ENCODE measurements around the gene SLC12A8.

The SLC12A8 gene

DNA sequence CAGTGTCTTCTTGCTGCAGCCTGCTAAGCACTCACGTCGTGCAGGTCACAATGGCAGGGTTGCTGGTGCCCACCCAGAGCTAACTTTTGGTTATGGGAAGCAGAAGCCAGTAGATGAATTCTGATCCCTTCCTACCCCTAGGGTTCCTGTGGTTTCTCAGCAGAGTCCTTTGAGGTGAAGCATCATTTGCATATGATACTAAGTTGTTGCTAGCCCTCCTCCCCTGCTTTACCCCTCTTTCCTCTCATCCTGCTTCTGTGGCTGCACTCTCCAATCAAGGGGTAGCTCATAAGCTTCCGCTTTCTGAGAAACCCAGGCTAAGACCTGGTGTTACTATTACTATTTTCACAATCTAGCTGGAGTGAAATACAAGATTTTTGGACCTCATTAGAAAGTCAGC, 134.7 kb downstream of the SLC12A8 start:
- DNase-seq (ENCODE audit: low read depth in 3 of 3): no peak

DNA sequence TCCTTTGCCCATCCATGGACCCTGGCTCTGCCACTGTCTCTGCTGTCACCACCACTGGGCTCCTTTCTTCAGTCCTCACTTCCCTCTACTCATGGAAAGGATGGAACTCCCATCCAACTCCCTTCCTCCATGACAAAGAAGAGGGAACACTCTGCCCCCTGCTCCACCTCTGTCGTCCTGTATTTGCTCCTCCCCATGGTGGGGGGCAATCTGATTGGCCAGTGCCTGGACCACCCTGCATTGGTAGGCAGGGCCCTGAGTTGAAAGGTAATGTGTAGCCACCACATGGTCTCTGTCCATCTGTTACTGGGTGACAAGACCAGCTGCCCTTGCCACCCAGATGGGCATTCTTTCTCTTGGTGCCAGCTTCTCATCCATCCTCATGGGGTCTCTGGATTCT, 136.1 kb downstream of the SLC12A8 start:
- no peak for DNase-seq (ENCODE audit: low read depth in 3 of 3)

DNA sequence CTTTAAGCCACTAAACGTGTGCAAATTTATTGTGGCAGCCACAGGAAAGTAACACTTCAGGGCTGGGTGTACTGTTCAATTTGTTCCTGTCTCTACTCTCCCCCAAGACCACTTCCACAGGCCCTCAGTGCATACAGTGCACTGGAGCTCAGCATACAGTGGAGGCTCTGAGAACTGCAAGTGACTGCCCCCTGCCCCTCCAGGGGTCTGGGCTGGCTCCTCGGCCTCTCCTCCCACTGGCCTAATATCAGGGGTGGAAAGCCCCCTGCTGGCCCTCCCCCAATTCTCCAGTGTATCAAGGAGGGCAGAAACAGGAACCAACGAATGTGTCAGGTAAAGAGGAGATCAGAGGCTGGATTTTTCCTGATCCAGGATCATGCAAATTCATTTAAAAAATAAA, 136.8 kb downstream of the SLC12A8 start:
- DNase-seq (ENCODE audit: low read depth in 3 of 3): no peak

DNA sequence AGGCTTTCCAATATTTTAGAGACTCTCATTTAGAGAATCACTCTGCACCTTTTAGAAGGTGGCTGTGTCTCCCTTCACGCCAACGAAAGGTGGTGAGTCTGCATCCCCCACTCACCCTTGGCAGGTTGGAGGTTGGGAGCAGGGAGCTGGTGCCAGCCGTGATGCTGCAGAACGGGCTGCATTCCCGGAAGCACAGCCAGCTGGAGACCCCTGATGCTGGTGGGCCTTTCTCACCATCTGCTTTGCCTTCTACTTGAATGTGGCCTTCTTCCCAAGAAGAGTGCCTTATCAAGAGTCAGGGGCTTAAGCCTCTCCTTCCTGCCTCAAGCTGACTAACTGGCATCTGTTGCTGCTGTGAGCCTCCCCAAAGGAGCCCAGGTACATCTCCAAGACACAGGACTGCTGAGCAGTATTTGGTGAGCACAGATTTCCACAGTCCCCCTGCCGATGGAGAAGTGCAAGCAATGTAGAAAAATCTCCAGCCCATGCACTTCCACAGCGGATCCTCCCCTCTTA, 139.1 kb downstream of the SLC12A8 start:
- no peak for DNase-seq (ENCODE audit: low read depth in 3 of 3)

DNA sequence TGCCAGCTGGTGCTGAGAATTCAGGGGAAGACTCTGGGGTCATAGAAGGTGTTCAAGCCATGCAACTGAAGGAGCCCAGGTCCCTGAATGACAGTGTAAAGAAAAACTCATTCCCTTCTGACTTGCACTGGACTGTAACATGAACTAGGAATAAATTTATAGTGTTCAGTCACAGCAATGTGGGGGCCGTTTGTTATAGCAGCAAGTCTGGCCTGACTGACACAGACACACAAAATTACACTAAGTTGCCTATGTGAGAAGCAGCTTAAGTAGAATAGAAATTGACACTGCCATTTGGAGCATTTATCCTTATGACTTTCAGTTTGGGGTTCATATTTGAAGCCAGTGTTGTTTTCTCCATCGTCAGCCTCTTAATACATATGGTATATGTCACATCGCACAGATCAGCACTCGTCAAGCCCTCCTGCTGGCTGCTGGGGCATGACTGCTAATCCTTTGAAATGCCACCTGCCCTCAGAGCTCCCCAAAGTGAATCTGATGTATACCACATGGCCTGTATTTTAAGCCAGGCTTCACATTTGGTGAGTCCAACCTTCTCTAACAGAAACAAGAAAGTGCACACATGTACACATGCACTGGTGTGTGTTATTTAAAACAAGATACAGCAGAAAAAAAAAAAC, 139.7 kb downstream of the SLC12A8 start:
- no peak for DNase-seq (ENCODE audit: low read depth in 3 of 3)

DNA sequence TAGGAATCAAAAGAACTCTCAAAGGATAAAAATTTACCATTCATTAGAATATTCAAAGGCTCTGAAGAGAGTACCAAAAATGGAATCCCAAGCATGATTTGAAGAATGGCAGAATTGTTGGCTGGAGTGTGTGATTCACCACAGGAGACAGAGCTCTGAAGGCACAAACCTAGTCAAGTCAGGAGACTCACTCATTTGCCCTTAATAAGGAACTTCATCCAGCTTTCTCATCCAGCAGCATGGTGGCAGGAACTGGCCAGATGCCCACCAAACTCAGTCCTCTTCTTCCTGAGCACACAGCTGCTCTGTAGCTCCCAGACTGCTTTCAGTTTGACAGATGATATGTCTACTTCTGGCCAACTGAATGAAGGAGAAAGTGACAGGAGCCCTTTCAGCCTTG, 140.2 kb downstream of the SLC12A8 start:
- DNase-seq (ENCODE audit: low read depth in 3 of 3): no peak

DNA sequence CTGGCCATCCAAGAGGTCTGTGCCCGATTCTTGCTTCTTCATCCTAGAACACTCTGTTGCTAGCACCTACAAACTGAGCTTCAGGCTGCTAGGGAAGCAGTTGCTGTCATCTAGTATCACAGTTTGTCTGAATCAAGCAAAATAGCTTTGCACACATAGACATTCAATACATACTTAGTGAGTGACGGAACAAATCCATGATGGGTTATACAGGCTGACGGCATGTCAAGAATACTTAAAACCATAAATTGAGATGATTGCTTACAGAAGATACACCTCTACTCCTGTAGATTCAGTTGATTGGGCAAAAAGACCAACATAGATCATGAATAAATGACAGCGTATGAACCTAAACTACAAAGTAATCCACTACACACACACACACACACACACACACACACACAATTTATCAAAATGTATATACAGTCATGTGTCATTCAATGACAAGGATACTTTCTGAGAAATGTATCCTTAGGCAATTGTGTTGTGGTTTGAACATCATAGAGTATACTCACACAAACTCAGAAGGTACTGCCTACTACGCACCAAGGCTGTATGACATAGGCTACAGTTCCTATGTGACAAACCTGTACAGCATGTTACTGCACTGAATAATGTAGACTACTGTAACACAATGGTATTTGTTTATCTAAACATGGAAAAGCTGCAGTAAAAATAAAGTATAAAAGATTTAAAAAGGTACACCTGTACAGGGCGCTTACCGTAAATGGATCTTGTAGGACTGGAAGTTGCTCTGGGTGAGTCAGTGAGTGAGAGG, 142.4 kb downstream of the SLC12A8 start:
- DNase-seq (ENCODE audit: low read depth in 3 of 3): no peak

DNA sequence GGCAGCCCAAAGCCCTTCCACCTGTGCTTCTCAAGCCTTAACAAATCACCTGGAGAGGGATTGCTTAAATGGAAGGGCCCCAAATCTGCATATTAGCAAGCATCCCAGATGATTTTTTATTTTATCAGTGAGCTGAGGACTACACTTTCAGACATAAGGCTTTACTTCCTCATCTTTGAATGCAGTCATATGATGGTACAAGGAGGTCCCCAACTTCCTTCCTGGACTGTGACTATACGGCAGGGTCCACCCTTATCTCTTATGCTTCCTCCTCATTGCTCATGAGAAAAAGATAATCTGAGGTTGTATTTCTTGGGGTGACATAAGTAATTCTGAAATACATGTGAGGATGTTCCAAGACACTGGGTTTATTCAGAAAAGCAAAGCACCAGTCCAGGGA, 143.1 kb downstream of the SLC12A8 start:
- no peak for DNase-seq (ENCODE audit: low read depth in 3 of 3)

DNA sequence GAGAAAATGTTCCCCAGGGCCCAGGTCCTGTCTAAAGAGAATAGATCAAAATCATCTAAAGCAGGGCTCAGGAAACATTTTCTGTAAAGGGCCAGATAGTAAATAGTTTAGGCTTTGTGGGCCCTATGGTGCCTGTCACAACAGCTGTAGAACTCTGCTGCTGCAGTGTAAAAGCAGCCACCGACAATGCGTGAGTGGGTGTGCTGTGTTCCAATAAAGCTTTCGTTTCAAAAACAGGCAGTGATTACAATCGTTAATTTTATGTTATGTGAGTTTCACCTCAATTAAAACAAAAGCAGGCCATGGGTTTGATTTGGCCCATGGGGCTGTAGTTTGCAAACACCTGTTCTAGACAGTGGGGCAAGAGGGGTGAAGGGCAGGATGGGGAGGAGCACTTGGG, 144.3 kb downstream of the SLC12A8 start:
- no peak for DNase-seq (ENCODE audit: low read depth in 3 of 3)

DNA sequence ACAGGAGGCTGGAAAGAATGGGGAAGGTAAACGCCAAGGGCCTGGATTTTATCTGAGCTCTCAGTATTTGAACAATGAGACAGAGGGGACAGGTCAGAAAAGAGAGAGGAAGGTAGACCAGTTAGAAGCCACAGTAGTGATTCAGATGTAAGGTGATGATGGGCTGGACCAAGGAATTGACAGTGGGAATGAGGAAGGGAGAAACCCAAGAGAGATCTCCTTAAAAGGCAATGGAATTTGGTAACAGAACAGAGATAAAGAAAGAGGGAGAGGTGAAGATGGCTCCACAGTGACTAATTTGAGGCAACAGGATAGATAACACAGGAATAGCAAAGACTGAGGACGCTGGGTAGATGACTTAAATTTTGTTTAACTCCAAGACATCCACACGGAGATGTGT, 145.3 kb downstream of the SLC12A8 start:
- no peak for DNase-seq (ENCODE audit: low read depth in 3 of 3)

DNA sequence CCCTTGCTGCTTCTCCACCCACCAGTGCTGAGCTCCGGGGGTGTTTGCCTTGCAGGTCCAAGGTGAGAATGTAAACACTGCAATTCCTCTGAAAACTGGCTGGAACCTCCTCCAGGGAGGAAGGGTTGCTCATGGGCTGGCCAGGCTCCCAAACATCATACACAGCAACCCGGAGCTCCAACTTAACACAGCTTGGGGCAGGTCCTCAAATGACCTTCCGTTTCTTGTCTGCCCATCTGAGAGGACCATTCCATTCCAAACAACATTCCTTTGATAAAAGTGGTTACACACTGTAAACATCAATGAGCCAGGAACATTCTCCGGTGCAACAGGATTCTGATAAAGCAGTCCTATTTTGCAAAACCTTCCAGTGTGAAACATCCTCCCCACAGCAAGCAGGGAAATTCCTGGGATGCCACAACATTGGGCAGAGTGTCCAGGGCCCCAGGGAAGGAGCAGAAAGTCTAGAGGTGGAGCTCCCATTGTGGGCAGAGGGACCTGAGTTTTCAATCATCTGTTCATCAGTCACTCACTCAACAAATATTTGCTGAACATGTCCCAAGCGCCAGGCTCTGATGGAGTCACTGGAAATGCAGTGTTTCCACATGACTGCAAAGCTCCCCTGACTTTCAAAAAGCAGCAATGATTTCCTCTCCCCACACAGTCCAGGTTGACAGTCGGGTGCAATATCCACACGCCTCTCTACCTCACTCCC, 149.5 kb downstream of the SLC12A8 start:
- DNase-seq (ENCODE audit: low read depth in 3 of 3): no peak

DNA sequence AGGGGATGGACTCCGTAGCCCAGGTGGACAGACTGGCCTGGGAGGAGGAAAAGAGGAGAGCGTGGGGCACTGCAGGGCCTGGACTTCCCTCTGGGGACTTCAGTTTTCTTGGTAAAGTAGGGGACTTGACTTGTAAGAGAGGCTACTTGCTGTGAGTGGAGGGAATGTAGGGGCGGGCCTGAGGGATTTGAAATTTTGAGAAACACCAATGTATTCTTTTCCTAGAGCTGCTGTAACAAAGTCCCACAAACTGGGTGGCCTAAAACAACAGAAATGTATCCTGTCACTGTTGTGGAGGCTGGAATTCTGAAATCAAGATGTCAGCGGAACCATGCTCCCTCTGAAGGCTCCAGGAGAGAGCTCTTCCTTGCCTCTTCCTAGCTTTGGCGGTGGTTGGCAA, 150.9 kb downstream of the SLC12A8 start:
- no peak for DNase-seq (ENCODE audit: low read depth in 3 of 3)

DNA sequence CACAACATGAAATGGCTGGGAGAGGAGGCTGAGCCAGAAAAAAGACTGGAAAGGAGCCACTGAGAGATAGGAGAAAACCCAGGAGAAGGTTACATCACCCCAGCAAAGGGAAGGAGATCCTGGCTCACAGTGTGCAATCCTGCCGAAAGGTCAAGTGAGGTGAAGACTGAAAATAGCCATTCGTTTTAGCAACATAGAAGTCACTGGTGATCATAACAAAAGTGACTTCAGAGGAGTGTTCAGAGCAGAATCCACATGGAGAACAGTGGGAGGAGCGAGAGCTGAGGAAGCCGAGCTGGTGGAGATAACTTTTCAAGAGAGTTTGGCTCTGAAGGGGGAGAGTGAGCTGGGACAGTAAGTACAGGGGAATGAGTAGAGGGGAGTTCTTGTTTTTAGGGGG, 151.4 kb downstream of the SLC12A8 start:
- DNase-seq (ENCODE audit: low read depth in 3 of 3): no peak

DNA sequence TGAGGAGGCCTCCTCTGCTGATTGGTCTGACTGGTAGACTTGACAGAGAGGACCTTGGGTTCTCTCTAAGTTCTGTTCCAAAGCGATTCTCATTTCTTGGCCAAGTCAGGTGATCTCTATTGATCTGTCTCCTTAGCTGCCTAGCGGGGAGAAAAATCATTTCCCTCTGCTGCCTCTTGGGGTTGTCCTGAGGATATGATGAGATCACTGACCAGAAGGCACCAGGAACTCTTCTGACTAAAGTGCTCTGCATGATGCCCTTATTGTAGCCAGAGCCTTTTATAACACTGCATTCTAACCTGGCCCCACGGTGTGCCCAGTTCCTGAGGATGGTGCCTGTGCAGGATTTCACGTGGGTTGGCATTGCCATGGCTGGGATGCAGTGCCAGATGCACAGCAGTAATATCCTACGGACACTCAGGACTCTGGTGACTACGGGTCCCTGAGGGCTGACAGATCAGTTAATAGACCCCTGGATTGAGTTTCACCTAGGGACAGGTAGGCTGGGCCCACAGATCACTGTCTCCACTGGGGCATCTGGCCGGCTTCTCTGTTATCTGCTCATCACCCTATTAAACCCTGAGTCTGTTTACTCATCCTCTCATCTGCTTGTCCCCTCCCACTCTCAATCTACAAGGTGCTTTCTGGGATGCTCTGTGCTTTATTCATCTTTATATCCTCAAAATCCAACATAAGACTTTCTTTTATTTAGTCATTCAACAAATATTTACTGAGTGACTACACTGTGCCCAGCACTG, 152.9 kb downstream of the SLC12A8 start:
- DNase-seq (ENCODE audit: low read depth in 3 of 3): no peak

DNA sequence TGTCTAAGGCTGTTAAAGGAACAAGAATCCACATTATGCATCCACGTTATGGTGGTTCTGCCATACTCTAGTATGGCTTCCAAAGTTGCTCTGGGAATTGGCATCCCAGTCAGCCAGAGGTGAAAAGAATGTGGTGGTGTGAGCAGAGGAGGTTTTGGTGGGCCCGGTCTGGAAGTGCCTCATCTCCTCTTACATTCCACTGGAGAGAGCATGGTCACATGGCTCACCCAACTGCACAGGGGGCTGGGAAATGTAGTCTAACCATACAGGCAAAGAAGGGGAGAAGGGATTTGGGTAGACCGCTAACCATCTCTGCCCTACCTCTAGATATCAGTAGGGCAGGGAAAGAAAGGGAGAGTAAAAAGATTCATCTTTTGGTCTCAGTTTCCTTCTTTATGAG, 153.6 kb downstream of the SLC12A8 start:
- DNase-seq (ENCODE audit: low read depth in 3 of 3): no peak

DNA sequence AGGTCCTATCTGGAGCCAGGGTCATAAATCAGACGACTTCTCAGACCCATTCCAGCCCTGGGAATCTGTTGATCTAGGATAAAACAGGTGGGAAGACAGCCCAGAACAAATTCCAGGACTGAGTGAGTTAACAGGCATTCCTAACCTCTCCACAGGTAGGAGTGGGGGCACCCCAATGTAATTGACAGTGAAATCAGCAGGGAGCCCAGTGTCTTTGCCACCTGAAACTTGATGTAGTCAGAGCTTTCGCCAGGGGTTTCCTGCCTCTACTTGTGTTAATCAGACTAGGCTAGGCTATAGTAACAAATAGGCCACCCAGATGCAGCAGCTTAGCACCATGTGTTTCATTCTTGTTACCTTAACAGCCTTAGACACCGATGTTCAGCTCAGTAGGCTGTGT, 154.0 kb downstream of the SLC12A8 start:
- DNase-seq (ENCODE audit: low read depth in 3 of 3): no peak

DNA sequence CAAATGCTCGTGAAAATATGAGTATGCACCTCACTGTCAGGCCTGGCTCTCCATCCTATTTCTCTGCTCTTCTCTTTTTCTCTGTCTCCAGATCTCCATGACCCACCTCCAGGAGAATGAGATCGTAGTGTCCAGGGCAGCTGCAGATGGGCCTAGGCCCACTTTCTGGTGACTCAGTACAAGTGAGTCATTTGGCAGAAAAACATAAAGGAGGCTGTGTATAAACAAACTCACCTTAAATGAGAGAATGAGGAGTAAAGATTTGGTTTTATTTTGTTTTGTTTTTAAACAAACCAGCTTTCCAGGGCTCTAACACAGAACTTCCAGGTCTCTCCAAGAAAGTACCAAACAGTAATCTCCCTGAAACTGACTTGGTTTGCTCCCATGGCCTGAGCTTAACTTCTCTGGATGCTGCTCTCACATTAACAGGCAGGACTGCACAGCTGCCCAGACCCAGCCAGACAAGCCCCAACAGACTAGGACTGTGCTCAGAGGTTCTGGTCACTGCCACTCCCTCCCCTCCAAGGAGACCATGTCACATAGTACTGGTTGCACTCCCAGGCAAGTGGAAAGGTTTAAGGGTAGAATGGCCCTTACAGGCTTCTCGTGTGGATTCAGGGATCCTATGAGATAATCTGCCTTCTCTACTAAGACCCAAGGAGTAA, 155.2 kb downstream of the SLC12A8 start:
- no peak for DNase-seq (ENCODE audit: low read depth in 3 of 3)

DNA sequence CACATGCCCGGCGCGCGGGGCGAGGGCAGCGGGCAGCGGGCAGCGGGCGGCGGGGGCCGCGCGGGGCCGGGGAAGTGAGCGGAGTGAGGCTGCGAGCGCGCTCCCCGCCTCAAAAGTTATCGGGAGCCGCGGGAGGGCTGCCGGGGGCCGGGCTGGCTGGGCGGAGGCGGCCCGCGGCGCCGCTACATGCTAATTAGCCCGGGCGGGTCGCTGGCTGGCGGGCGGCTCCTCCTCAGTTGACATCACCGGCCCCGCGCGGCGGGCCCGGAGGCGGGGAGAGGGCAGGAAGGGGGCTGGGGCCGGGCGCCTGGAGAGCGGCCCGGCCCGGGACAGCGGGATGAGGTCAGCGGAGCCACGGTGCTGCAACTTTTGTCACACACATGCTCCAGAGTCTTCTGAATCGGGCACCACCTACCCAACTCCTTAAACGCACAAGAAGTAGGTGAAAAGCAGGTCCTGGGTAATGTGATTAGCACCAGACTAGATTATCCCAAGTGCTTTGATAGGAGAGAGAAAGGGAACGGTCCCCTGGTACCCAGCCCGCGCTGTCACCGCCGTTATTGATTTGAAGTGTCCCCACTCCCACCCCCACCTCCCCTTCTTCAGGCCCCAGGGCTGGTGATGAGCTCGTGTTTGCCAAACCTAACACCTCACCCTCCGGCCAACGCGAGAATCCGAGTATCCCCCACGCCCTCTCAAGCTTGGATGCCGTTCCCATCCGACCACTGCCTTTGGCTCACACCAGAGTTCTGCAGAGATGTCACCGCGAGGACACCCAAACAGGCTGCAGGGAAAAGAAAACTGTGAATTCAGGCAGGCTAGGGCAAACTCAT, 156.4 kb downstream of the SLC12A8 start, which contains the start of gene HEG1:
HEG1 (minus strand) TSS at position 85 of the 833 bp plus-strand sequence. CDS start 107 bp downstream, outside the sequence.
- peak; percentile 24 to 58 (median 55) for DNase-seq (ENCODE audit: low read depth in 3 of 3)

DNA sequence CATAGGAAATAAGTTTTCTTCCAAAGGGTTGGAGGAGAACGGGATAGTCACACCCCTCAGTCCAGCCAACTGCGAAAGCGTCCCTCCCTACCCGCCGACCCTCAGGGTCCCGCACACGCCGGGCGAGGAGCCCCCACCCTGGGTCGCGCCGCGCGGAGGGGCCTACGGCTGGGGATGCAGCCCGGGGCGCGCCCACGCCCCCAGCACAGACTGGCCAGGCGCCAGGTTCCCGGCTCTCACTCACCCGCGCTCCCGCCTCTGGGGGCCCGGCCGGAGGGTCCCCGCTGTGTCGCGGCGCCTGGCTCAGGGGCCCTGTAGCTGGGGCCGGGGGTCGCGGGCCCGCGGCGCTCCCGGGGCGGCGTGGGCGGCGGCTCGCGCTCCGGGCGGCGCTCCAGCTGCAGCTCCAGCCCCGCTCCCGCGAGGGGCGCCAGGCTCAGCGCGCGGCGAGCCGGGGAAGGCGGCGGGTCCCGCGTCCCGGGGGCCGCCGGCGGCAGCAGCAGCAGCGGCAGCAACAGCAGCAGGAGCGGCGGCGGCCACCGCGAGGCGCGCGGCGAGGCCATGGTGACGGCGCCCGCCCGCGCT, 157.1 kb downstream of the SLC12A8 start:
- DNase-seq (ENCODE audit: low read depth in 3 of 3): no peak
